Measurements from ENCODE around the gene ACAD10. TPM values are rescaled to one million over a fixed set of nuclear protein-coding genes. Genes with fewer than 3 reads are reported as not detected.
"Not testable (repeated sequence)": the region's sequence is repeated elsewhere in the genome, so short reads cannot be mapped to it uniquely, and the experiment has no call there.

Gene ACAD10
- total and polyA plus RNA-seq, 3 donors from 2014 or later, result 35.2 to 65.7 (median 58.2) TPM

- no peak for TF ChIP-seq CTCF (IDR thresholded peaks at IDR 0.05)
- TF ChIP-seq POLR2A (IDR thresholded peaks at IDR 0.05), result no peak
- no peak overlapping the region for H3K27ac ChIP-seq
- DNase-seq, result no peak
- H3K27me3 ChIP-seq, result no peaks in the 10 kb centered on the region
- H3K4me1 ChIP-seq, result no peaks in the 10 kb centered on the region
- WGBS, 2 donors, result 85 to 86% methylated on average over 4 of the region's 4 CpGs
- H3K9me3 ChIP-seq, result no peaks in the 10 kb centered on the region
- intact Hi-C loops (cut with DNase I; ENCODE audit: low total_unique reads), result no loop called here
- H3K4me3 ChIP-seq, result no peak overlapping the region
- H3K36me3 ChIP-seq (ENCODE audit: low read depth, missing control alignments), result no peaks in the 10 kb centered on the region
These were observed 29.4 kb downstream of the ACAD10 start for GRCh38 chr12:111715279-111715678.

- H3K27me3 ChIP-seq; H3K9me3 ChIP-seq; H3K36me3 ChIP-seq (ENCODE audit: low read depth, missing control alignments); intact Hi-C loops (cut with DNase I; ENCODE audit: low total_unique reads); DNase-seq; H3K4me3 ChIP-seq; H3K27ac ChIP-seq; H3K4me1 ChIP-seq: not testable (repeated sequence)
- WGBS, 2 donors, result 87 to 96% methylated on average over 10 of the region's 10 CpGs
These were observed 33.5 kb downstream of the ACAD10 start for GRCh38 chr12:111719316-111719715.

GRCh38 chr12:111720457-111720856 lies 34.6 kb downstream of the ACAD10 start:
- H3K36me3 ChIP-seq (ENCODE audit: low read depth, missing control alignments), result no peaks in the 10 kb centered on the region
- DNase-seq, result no peak
- 91 to 95% methylated on average over 6 of the region's 6 CpGs for WGBS, 2 donors

GRCh38 chr12:111723646-111724360 lies 38.0 kb downstream of the ACAD10 start:
- 80 to 96% methylated on average over 1 to 36 of the region's 46 CpGs for WGBS, 2 donors
- intact Hi-C loops (cut with DNase I; ENCODE audit: low total_unique reads), result not testable (repeated sequence)

More at GRCh38 chr12:111720457-111720856, 34.6 kb downstream of the ACAD10 start:
- intact Hi-C loops (cut with DNase I; ENCODE audit: low total_unique reads), result no loop called here
- H3K4me1 ChIP-seq, result no peaks in the 10 kb centered on the region
- no peak overlapping the region for H3K4me3 ChIP-seq
- H3K27ac ChIP-seq, result no peak overlapping the region
- TF ChIP-seq POLR2A (IDR thresholded peaks at IDR 0.05) (no peak), CTCF (IDR thresholded peaks at IDR 0.05) (no peak)
- no peaks in the 10 kb centered on the region for H3K27me3 ChIP-seq
- H3K9me3 ChIP-seq, result no peaks in the 10 kb centered on the region

GRCh38 chr12:111728795-111729194 lies 42.9 kb downstream of the ACAD10 start:
- no peak for DNase-seq
- no peaks in the 10 kb centered on the region for H3K9me3 ChIP-seq
- TF ChIP-seq CTCF (IDR thresholded peaks at IDR 0.05) (no peak), POLR2A (IDR thresholded peaks at IDR 0.05) (no peak)
- no peak overlapping the region for H3K27ac ChIP-seq
- no peak overlapping the region for H3K4me3 ChIP-seq
- intact Hi-C loops (cut with DNase I; ENCODE audit: low total_unique reads), result no loop called here
- WGBS, 2 donors, result 94 to 96% methylated on average over 2 of the region's 2 CpGs
- no peaks in the 10 kb centered on the region for H3K27me3 ChIP-seq
- no peaks in the 10 kb centered on the region for H3K36me3 ChIP-seq (ENCODE audit: low read depth, missing control alignments)
- H3K4me1 ChIP-seq, result no peaks in the 10 kb centered on the region

More at GRCh38 chr12:111723646-111724360, 38.0 kb downstream of the ACAD10 start:
- H3K27ac ChIP-seq; DNase-seq; H3K9me3 ChIP-seq; H3K36me3 ChIP-seq (ENCODE audit: low read depth, missing control alignments); H3K4me1 ChIP-seq; H3K27me3 ChIP-seq; H3K4me3 ChIP-seq: not testable (repeated sequence)

- no peaks in the 10 kb centered on the region for H3K36me3 ChIP-seq (ENCODE audit: low read depth, missing control alignments)
- H3K9me3 ChIP-seq, result no peaks in the 10 kb centered on the region
- no peaks in the 10 kb centered on the region for H3K4me1 ChIP-seq
- no peaks in the 10 kb centered on the region for H3K27me3 ChIP-seq
- 93 to 96% methylated on average over 9 of the region's 9 CpGs for WGBS, 2 donors
- TF ChIP-seq CTCF (IDR thresholded peaks at IDR 0.05) (no peak), POLR2A (IDR thresholded peaks at IDR 0.05) (no peak)
- intact Hi-C loops (cut with DNase I; ENCODE audit: low total_unique reads), result no loop called here
- H3K27ac ChIP-seq, result no peak overlapping the region
- H3K4me3 ChIP-seq, result no peak overlapping the region
- DNase-seq, result no peak
These were observed 44.6 kb downstream of the ACAD10 start for GRCh38 chr12:111730420-111730819.

Measured in testis (tissue), 3 donors.